AML-193 (cell line): ENCODE results near the gene FAM131C.
"Not testable (repeated sequence)": the region's sequence is repeated elsewhere in the genome, so short reads cannot be mapped to it uniquely, and the experiment has no call there.

Experiments used
- DNase-seq, 2 experiments: peaks; one replicate each; lab custom pipeline; 2025; lab: John Stamatoyannopoulos, UW

FAM131C gene

GRCh38 chr1:16073490-16074119 lies at the start of gene FAM131C:
FAM131C (minus strand) TSS chr1:16073651; CDS start chr1:16073442, 209 bp downstream.
- no peak for DNase-seq

- DNase-seq = peak; percentile 21 to 28
Observed at GRCh38 chr1:16122916-16123315, 49.5 kb upstream of the FAM131C start.

GRCh38 chr1:16122350-16122881 lies 49.0 kb upstream of the FAM131C start:
- no peak for DNase-seq

GRCh38 chr1:16120940-16121410 lies 47.5 kb upstream of the FAM131C start:
- no peak for DNase-seq

GRCh38 chr1:16120407-16120806 lies 47.0 kb upstream of the FAM131C start:
- no peak for DNase-seq

GRCh38 chr1:16119926-16120325 lies 46.5 kb upstream of the FAM131C start:
- DNase-seq = no peak

- no peak for DNase-seq
Observed at GRCh38 chr1:16119504-16119903, 46.1 kb upstream of the FAM131C start.

- no peak for DNase-seq
Observed at GRCh38 chr1:16118706-16119105, 45.3 kb upstream of the FAM131C start.

GRCh38 chr1:16117936-16118335 lies 44.5 kb upstream of the FAM131C start:
- DNase-seq = no peak

- no peak for DNase-seq
Observed at GRCh38 chr1:16117369-16117768, 43.9 kb upstream of the FAM131C start.

- DNase-seq = no peak
Observed at GRCh38 chr1:16116625-16117024, 43.2 kb upstream of the FAM131C start.

GRCh38 chr1:16116002-16116401 lies 42.6 kb upstream of the FAM131C start:
- DNase-seq = no peak

- DNase-seq = no peak
Observed at GRCh38 chr1:16115468-16115983, 42.1 kb upstream of the FAM131C start.

- DNase-seq = no peak
Observed at GRCh38 chr1:16114527-16115467, 41.3 kb upstream of the FAM131C start.

GRCh38 chr1:16112596-16113555 lies 39.4 kb upstream of the FAM131C start:
- no peak for DNase-seq

GRCh38 chr1:16111771-16112595 lies 38.5 kb upstream of the FAM131C start:
- no peak for DNase-seq

GRCh38 chr1:16110884-16111283 lies 37.4 kb upstream of the FAM131C start:
- DNase-seq = no peak

GRCh38 chr1:16110456-16110855 lies 37.0 kb upstream of the FAM131C start:
- no peak for DNase-seq

GRCh38 chr1:16109571-16109970 lies 36.1 kb upstream of the FAM131C start:
- DNase-seq = no peak

- not testable (repeated sequence) for DNase-seq
Observed at GRCh38 chr1:16107039-16107438, 33.6 kb upstream of the FAM131C start.

GRCh38 chr1:16101623-16102022 lies 28.2 kb upstream of the FAM131C start:
- DNase-seq = no peak
